ENCODE data around the gene PDE6B. TPM values are rescaled to one million over a fixed set of nuclear protein-coding genes. Genes with fewer than 3 reads are reported as not detected.
A peak's percentile ranks its signal among the peaks of the same experiment; 100 is the strongest.

The PDE6B gene
- total and polyA plus RNA-seq, 2 donors (not counting 1 experiment from before 2014, with no cell fraction given) = 2.1 TPM; not detected in 1

DNA sequence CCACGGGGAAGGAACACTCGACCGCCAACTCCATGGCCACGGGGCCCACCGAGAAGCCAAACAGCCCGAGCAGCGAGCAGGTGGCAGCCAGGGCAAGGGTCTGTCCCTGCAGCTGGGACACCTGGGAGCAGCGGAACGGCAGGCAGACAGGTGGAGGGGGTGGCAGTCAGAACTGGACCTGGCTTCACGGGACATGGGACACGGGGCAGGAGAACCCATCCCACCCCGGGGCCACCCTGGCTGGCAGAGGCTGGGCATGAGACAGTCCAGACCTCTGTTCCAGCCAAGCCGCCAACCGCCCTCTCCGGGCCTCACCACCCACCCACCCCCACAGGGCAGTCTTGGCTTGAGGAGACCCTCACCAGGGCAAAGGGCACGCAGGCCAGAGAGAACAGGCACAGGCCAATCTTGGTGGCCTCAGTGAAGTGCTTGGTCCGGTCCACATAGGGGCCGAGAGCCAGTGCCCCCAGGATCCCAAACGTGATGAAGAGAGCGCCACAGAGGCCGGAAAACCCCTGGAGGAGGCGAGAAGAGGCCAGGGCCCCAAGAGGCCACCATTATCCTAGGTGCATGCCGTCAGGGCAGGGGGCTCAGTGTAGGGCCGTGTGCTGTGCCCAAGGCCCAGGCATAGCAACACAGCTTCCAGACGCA, 58.0 kb downstream of the PDE6B start:
- no peaks in the 10 kb centered on the region for H3K36me3 ChIP-seq (ENCODE audit: control insufficient read depth, insufficient read depth, low read length)
- no peaks in the 10 kb centered on the region for H3K9me3 ChIP-seq (ENCODE audit: control insufficient read depth, insufficient read depth, low read depth, low read length)
- H3K79me2 ChIP-seq (ENCODE audit: control insufficient read depth, insufficient read depth, low read length) = no peaks in the 10 kb centered on the region
- peaks cover 8% of the 10 kb centered on the region for H3K4me1 ChIP-seq (ENCODE audit: control insufficient read depth, extremely low read depth, insufficient read depth, low read length)
- H4K20me1 ChIP-seq (ENCODE audit: control insufficient read depth, extremely low read depth, insufficient read depth, low read length) = no peaks in the 10 kb centered on the region
- H3K4me2 ChIP-seq (ENCODE audit: extremely low read depth, insufficient read depth, low read length) = no peak overlapping the region
- H3K27me3 ChIP-seq (ENCODE audit: control insufficient read depth, insufficient read depth, low read length) = no peaks in the 10 kb centered on the region
- H3K27ac ChIP-seq (ENCODE audit: insufficient read depth, low read length) = no peak overlapping the region
- TF ChIP-seq EZH2 (IDR thresholded peaks at IDR 0.05; ENCODE audit: low read length, missing control alignments) = no peak
- TF ChIP-seq, protein P1, sequence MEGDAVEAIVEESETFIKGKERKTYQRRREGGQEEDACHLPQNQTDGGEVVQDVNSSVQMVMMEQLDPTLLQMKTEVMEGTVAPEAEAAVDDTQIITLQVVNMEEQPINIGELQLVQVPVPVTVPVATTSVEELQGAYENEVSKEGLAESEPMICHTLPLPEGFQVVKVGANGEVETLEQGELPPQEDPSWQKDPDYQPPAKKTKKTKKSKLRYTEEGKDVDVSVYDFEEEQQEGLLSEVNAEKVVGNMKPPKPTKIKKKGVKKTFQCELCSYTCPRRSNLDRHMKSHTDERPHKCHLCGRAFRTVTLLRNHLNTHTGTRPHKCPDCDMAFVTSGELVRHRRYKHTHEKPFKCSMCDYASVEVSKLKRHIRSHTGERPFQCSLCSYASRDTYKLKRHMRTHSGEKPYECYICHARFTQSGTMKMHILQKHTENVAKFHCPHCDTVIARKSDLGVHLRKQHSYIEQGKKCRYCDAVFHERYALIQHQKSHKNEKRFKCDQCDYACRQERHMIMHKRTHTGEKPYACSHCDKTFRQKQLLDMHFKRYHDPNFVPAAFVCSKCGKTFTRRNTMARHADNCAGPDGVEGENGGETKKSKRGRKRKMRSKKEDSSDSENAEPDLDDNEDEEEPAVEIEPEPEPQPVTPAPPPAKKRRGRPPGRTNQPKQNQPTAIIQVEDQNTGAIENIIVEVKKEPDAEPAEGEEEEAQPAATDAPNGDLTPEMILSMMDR (conservative IDR thresholded peaks at IDR 0.05 in 1 of 2, IDR thresholded peaks at IDR 0.05 in 1 of 2; ENCODE audit: low read depth in 1 of 2, low read length in 2 of 2) = no peak
- H2AFZ ChIP-seq (ENCODE audit: low read length) = no peak overlapping the region
- H3K4me3 ChIP-seq (replicated peaks in 1 of 4; ENCODE audit: control extremely low read depth in 1 of 4, insufficient read depth in 1 of 4, low read depth in 3 of 4, low read length in 4 of 4) = no peak overlapping the region
- no peak for DNase-seq (ENCODE audit: low read depth in 2 of 2)
- no peak overlapping the region for H3K9ac ChIP-seq (ENCODE audit: insufficient read depth, low read length)

DNA sequence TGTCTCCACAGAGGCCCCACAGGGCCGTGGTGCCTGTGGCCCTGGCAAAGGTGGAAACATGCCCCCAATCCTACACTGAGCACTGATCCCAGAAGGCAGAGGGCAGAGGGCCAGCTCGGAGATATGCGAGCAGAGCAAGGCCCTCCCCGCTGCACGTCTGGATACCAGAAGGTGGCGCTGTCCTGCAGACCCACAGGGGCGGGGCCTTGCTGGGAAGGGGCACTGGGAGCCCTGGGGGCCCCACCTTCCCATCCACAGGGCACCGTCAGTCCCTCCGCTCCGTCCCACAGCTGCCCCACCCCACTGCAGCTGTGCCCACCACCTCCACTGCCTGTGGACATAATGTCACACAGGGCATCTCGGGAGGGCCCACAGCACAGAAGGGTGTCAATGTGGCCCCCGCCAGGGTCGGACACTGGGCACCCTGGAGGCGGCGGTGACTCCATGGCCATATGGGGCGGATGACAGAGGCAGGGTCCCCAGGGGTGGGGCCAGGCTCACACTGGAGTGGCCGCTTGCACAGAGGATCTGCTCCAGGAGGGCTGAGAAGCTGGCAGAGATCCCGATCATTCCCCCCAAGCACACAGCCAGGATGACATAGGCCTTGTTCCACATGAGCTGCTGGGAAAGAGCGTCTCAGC, 58.7 kb downstream of the PDE6B start:
- no peak for TF ChIP-seq EZH2 (IDR thresholded peaks at IDR 0.05; ENCODE audit: low read length, missing control alignments)
- TF ChIP-seq, protein P1 (conservative IDR thresholded peaks at IDR 0.05 in 1 of 2, IDR thresholded peaks at IDR 0.05 in 1 of 2; ENCODE audit: low read depth in 1 of 2, low read length in 2 of 2) = peak; percentile 65 to 76
- Histone ChIP-seq H3K9me3 (ENCODE audit: control insufficient read depth, insufficient read depth, low read depth, low read length) (no peaks in the 10 kb centered on the region), H3K4me2 (ENCODE audit: extremely low read depth, insufficient read depth, low read length) (no peak overlapping the region), H3K79me2 (ENCODE audit: control insufficient read depth, insufficient read depth, low read length) (no peaks in the 10 kb centered on the region), H3K27ac (ENCODE audit: insufficient read depth, low read length) (no peak overlapping the region), H3K36me3 (ENCODE audit: control insufficient read depth, insufficient read depth, low read length) (no peaks in the 10 kb centered on the region), H2AFZ (ENCODE audit: low read length) (no peak overlapping the region), H3K9ac (ENCODE audit: insufficient read depth, low read length) (no peak overlapping the region), H3K4me3 (replicated peaks in 1 of 4; ENCODE audit: control extremely low read depth in 1 of 4, insufficient read depth in 1 of 4, low read depth in 3 of 4, low read length in 4 of 4) (no peak overlapping the region), H4K20me1 (ENCODE audit: control insufficient read depth, extremely low read depth, insufficient read depth, low read length) (no peaks in the 10 kb centered on the region), H3K4me1 (ENCODE audit: control insufficient read depth, extremely low read depth, insufficient read depth, low read length) (peaks cover 8% of the 10 kb centered on the region), H3K27me3 (ENCODE audit: control insufficient read depth, insufficient read depth, low read length) (no peaks in the 10 kb centered on the region)
- peak; percentile 59 to 74 for DNase-seq (ENCODE audit: low read depth in 2 of 2)

DNA sequence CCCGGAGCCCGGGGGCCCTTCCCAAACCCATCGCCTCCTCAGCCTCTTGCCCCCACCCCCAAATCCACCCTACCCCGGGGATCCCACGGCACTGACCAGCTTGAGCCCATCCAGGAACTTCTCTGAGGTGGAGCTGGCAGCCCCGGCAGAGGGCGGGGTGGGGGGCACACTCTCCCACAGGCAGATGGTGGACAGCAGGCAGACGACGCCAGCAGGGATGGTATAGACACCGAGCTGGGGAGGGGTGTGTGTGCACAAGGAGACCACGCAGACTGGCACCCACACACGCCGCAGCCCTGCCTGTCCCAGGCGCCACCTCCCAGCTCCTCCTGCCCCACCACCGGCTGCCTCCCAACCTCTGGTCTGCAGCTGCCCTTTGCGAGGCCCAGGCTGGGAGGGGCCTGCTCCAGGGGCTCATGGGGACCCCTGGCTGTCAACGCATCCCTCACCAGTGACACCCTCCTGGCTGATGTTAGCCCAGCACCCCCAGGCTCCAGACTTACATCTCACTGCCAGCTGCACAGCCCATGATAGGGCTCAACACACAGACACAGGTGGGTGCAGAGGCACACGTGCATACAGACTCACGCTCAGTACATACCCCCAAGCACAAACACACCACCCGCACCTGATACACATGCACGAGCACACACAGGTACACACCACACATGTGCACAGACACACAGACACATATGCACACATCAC, 59.4 kb downstream of the PDE6B start:
- Histone ChIP-seq H3K36me3 (ENCODE audit: control insufficient read depth, insufficient read depth, low read length) (no peaks in the 10 kb centered on the region), H3K4me1 (ENCODE audit: control insufficient read depth, extremely low read depth, insufficient read depth, low read length) (peaks cover 8% of the 10 kb centered on the region), H3K27me3 (ENCODE audit: control insufficient read depth, insufficient read depth, low read length) (no peaks in the 10 kb centered on the region), H3K79me2 (ENCODE audit: control insufficient read depth, insufficient read depth, low read length) (no peaks in the 10 kb centered on the region), H2AFZ (ENCODE audit: low read length) (no peak overlapping the region), H3K4me3 (replicated peaks in 1 of 4; ENCODE audit: control extremely low read depth in 1 of 4, insufficient read depth in 1 of 4, low read depth in 3 of 4, low read length in 4 of 4) (no peak overlapping the region), H3K9ac (ENCODE audit: insufficient read depth, low read length) (no peak overlapping the region), H3K4me2 (ENCODE audit: extremely low read depth, insufficient read depth, low read length) (no peak overlapping the region), H4K20me1 (ENCODE audit: control insufficient read depth, extremely low read depth, insufficient read depth, low read length) (no peaks in the 10 kb centered on the region), H3K27ac (ENCODE audit: insufficient read depth, low read length) (no peak overlapping the region), H3K9me3 (ENCODE audit: control insufficient read depth, insufficient read depth, low read depth, low read length) (no peaks in the 10 kb centered on the region)
- DNase-seq (ENCODE audit: low read depth in 2 of 2) = no peak
- TF ChIP-seq EZH2 (IDR thresholded peaks at IDR 0.05; ENCODE audit: low read length, missing control alignments) = no peak
- TF ChIP-seq, protein P1 (conservative IDR thresholded peaks at IDR 0.05 in 1 of 2, IDR thresholded peaks at IDR 0.05 in 1 of 2; ENCODE audit: low read depth in 1 of 2, low read length in 2 of 2) = no peak

All from fibroblast of lung (primary cell).